Ishikawa (cell line): ENCODE measurements around the gene SYNPO.

Experiments used
- CEBPB ChIP-seq: IDR thresholded peaks from 2 replicates; pipeline ENCODE4 v1.6.1; 2012
- CREB1 ChIP-seq: IDR thresholded peaks from 2 replicates; pipeline ENCODE4 v1.6.1; 2012; ENCODE audit warnings: low read depth
- EGR1 ChIP-seq: IDR thresholded peaks from 2 replicates; pipeline ENCODE4 v1.6.1; 2012
- EP300 ChIP-seq: IDR thresholded peaks from 2 replicates; pipeline ENCODE4 v1.6.1; 2012; ENCODE audit warnings: borderline replicate concordance
- FOXM1 ChIP-seq: IDR thresholded peaks from 2 replicates; pipeline ENCODE4 v1.6.1; 2012; ENCODE audit warnings: low read depth, borderline replicate concordance
- MAX ChIP-seq: IDR thresholded peaks from 2 replicates; pipeline ENCODE4 v1.6.1; 2012
- NFIC ChIP-seq: IDR thresholded peaks from 2 replicates; pipeline ENCODE4 v1.6.1; 2012
- RAD21 ChIP-seq: IDR thresholded peaks from 2 replicates; pipeline ENCODE4 v1.6.1; 2012; ENCODE audit warnings: low read depth
- TAF1 ChIP-seq: IDR thresholded peaks from 2 replicates; pipeline ENCODE4 v1.6.1; 2012; ENCODE audit warnings: low read depth, mild to moderate bottlenecking
- TCF12 ChIP-seq: IDR thresholded peaks from 2 replicates; pipeline ENCODE4 v1.6.1; 2012; ENCODE audit warnings: low read depth
- TEAD4 ChIP-seq: IDR thresholded peaks from 2 replicates; pipeline ENCODE4 v1.6.1; 2012
- YY1 ChIP-seq: IDR thresholded peaks from 2 replicates; pipeline ENCODE4 v1.6.1; 2012; ENCODE audit warnings: low read depth
- ZBTB7A ChIP-seq: IDR thresholded peaks from 2 replicates; pipeline ENCODE4 v1.6.1; 2012; ENCODE audit warnings: low read depth
- TF ChIP-seq, protein P1 (sequence below): IDR thresholded peaks from 2 replicates; pipeline ENCODE4 v1.6.1; 2012; ENCODE audit warnings: low read depth, mild to moderate bottlenecking
- TF ChIP-seq, protein P2 (sequence below): IDR thresholded peaks from 2 replicates; pipeline ENCODE4 v1.6.1; 2012

SYNPO gene

GRCh38 chr5:150649108-150650020 lies 8.9 kb downstream of the SYNPO start:
- no peak for TF ChIP-seq CEBPB
- no peak for TF ChIP-seq MAX
- TF ChIP-seq RAD21, result no peak
- TF ChIP-seq NFIC, result no peak
- TF ChIP-seq, protein P1, sequence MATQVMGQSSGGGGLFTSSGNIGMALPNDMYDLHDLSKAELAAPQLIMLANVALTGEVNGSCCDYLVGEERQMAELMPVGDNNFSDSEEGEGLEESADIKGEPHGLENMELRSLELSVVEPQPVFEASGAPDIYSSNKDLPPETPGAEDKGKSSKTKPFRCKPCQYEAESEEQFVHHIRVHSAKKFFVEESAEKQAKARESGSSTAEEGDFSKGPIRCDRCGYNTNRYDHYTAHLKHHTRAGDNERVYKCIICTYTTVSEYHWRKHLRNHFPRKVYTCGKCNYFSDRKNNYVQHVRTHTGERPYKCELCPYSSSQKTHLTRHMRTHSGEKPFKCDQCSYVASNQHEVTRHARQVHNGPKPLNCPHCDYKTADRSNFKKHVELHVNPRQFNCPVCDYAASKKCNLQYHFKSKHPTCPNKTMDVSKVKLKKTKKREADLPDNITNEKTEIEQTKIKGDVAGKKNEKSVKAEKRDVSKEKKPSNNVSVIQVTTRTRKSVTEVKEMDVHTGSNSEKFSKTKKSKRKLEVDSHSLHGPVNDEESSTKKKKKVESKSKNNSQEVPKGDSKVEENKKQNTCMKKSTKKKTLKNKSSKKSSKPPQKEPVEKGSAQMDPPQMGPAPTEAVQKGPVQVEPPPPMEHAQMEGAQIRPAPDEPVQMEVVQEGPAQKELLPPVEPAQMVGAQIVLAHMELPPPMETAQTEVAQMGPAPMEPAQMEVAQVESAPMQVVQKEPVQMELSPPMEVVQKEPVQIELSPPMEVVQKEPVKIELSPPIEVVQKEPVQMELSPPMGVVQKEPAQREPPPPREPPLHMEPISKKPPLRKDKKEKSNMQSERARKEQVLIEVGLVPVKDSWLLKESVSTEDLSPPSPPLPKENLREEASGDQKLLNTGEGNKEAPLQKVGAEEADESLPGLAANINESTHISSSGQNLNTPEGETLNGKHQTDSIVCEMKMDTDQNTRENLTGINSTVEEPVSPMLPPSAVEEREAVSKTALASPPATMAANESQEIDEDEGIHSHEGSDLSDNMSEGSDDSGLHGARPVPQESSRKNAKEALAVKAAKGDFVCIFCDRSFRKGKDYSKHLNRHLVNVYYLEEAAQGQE, result no peak
- no peak for TF ChIP-seq TEAD4
- TF ChIP-seq EP300, result no peak
- TF ChIP-seq EGR1, result no peak
- no peak for TF ChIP-seq FOXM1
- TF ChIP-seq, protein P2, sequence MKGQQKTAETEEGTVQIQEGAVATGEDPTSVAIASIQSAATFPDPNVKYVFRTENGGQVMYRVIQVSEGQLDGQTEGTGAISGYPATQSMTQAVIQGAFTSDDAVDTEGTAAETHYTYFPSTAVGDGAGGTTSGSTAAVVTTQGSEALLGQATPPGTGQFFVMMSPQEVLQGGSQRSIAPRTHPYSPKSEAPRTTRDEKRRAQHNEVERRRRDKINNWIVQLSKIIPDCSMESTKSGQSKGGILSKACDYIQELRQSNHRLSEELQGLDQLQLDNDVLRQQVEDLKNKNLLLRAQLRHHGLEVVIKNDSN, result no peak
- no peak for TF ChIP-seq TAF1
- no peak for TF ChIP-seq ZBTB7A

- no peak for TF ChIP-seq YY1
- TF ChIP-seq CEBPB, result no peak
- no peak for TF ChIP-seq CREB1
- no peak for TF ChIP-seq MAX
- no peak for TF ChIP-seq TEAD4
- no peak for TF ChIP-seq EGR1
- no peak for TF ChIP-seq TAF1
- no peak for TF ChIP-seq RAD21
- TF ChIP-seq, protein P1, result no peak
- TF ChIP-seq EP300, result no peak
- TF ChIP-seq, protein P2, result no peak
- no peak for TF ChIP-seq TCF12
- TF ChIP-seq FOXM1, result no peak
- no peak for TF ChIP-seq ZBTB7A
- TF ChIP-seq NFIC, result no peak
Measured at GRCh38 chr5:150650021-150651006, 9.9 kb downstream of the SYNPO start.

DNA sequence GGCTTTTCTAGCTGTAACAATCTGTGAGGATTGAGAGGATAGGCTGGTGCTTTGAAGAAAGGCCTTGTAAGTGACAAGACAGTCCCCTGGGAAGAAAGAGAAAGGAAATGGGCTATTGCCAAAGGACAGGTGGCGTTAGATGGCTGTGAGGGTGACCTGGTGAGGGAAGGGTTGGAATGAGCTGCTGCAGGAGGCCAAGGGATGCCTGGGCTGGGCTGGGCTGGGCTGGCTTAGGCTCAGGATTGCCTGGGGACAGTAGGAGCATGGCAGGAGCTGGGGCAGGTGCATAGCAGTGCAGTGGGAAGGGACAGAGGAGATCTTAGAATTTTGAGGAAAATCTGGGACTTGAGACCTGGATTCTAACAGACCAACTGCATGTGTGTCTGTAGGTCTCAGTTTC lies 10.9 kb downstream of the SYNPO start:
- no peak for TF ChIP-seq TAF1
- no peak for TF ChIP-seq TCF12
- TF ChIP-seq TEAD4, result no peak

DNA sequence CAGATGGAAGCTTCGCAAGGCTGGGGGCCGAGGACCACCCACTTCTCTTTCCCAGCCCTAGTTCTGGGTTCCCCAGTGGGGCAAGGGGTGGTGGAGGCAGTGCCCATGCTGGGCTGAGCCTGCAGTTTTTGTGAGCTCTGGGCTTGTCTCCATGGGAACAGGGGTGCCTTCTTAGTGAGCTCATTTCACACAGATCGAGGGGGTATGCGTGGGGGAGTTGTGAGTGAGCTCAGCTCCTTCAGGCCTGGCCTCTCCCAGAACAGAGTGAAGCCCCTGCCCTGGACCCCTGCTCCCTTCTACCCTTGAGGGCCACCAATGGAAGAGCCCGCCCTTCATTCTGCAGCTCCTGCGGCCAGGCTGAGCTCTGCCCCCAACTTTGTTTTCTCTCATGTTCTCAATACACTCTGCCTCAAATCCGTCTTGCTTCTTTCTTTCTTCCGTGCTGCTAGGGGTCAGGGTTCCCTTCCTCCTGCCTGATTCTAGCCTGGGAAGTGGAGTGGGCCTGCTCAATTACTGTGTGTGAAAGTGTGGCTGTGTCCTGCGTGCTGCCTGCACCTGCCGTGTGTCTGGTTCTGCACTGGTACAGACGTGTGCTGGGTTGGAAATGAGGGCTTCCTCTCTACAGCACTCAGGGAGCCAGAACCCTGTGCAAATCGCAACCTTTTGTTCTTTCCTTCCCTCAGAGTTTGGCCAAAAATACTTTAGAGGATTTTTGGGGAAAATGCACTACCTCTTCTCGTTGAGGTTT lies 11.6 kb downstream of the SYNPO start:
- TF ChIP-seq EGR1, result no peak

DNA sequence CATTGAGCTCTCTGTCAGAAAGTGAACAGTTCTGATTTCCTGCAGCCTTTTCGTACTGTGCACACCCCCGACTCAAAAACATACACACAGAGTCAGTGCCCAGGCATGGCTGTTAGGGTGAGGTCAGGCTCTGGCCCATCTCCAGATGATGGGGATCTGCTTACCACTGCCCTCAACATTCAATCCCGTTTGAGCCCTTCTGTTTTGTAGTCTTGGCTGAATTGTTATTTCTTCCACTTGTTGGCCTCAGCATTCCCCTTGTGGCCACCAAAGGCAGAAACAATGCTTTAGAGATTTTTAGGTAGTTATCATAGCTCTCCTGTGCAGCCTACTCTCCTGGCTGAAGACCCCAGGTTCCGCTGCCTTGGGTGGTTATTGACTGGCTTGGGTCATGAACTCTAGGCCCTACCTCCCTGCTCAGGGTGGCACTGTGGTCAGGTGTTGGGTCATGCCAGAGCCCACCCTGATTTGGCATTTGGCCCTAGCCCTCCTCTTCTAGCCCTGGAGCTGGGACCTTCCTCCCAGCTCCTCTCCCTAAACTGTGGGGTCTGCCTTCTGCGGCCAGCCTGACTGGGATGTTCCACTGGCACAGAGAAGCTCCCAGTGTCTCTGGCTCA lies 12.8 kb downstream of the SYNPO start:
- TF ChIP-seq CEBPB (no peak), RAD21 (peak; percentile 18; the same call in 1 of the 2 replicates)
- TF ChIP-seq, protein P1, result no peak
